Astrocyte of the cerebellum (primary cell): ENCODE data around the gene PUM1.
A peak's percentile ranks its signal among the peaks of the same experiment; 100 is the strongest.

Experiments
- DNase-seq: peaks from one replicate; pipeline ENCODE4 v3.0.0-alpha.2; 2011; ENCODE audit warnings: low read depth
- H3K4me3 ChIP-seq: 2 replicates; pipeline ENCODE4 v1.5.1; 2011; ENCODE audit warnings: mild to moderate bottlenecking, low read depth, low read length, moderate library complexity
- in situ Hi-C: cut with HindIII; loops from 2 replicates; pipeline ENCODE4 v1.10.0; 2017; ENCODE audit warnings: low sequenced_read_pairs
- TF ChIP-seq, protein P1 (sequence below): IDR thresholded peaks from 2 replicates; pipeline ENCODE4 v1.5.1; 2012; ENCODE audit warnings: low read length, low read depth, moderate library complexity, mild to moderate bottlenecking; ENCODE audit errors: missing control alignments

Gene PUM1

DNA sequence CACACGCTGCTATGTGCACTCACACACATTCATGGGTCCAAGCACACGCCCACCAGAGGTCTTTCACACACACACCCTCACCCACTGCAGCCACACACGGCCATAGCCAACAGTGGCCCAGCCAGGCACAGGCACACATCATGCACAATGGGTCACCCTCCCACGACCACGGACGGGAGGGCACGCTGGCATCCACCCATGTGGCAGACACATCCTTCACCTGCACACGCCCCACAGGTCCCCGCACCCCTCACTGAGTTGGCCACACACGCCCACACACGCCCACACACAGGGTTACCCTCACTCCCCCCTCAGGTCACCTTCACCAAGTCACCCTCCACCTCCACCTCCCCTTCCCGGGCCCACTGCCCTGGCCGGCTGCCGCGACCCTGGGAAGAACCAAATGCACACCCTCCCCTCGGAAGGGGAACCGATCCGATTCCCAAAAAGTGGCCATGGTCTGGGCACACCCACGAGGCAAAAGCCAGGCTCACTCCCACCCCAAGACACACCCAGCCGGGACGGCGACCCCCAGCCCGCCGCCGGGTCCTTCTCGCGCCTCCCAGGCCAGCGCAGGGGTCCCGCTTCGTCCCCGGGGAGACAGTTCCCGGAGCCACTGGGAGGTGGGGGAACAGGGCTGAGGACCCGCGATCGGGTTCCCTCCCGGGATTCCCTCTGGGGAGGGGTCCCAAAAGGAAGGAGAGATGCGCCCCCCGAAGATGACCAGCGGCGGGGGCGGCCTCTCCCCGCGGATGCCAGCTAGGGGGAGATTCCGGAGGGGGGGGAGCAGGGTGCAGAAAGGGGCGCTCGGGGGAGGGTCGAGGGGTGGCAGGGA, 157.8 kb downstream of the PUM1 start:
- TF ChIP-seq, protein P1, sequence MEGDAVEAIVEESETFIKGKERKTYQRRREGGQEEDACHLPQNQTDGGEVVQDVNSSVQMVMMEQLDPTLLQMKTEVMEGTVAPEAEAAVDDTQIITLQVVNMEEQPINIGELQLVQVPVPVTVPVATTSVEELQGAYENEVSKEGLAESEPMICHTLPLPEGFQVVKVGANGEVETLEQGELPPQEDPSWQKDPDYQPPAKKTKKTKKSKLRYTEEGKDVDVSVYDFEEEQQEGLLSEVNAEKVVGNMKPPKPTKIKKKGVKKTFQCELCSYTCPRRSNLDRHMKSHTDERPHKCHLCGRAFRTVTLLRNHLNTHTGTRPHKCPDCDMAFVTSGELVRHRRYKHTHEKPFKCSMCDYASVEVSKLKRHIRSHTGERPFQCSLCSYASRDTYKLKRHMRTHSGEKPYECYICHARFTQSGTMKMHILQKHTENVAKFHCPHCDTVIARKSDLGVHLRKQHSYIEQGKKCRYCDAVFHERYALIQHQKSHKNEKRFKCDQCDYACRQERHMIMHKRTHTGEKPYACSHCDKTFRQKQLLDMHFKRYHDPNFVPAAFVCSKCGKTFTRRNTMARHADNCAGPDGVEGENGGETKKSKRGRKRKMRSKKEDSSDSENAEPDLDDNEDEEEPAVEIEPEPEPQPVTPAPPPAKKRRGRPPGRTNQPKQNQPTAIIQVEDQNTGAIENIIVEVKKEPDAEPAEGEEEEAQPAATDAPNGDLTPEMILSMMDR: no peak
- DNase-seq: no peak
- in situ Hi-C loops: loop anchor here (25.0 kb wide), 2 partner anchors 105 to 1195 kb away; no protein-coding TSS in a partner anchor
- H3K4me3 ChIP-seq: peak overlapping the region; percentile 68

DNA sequence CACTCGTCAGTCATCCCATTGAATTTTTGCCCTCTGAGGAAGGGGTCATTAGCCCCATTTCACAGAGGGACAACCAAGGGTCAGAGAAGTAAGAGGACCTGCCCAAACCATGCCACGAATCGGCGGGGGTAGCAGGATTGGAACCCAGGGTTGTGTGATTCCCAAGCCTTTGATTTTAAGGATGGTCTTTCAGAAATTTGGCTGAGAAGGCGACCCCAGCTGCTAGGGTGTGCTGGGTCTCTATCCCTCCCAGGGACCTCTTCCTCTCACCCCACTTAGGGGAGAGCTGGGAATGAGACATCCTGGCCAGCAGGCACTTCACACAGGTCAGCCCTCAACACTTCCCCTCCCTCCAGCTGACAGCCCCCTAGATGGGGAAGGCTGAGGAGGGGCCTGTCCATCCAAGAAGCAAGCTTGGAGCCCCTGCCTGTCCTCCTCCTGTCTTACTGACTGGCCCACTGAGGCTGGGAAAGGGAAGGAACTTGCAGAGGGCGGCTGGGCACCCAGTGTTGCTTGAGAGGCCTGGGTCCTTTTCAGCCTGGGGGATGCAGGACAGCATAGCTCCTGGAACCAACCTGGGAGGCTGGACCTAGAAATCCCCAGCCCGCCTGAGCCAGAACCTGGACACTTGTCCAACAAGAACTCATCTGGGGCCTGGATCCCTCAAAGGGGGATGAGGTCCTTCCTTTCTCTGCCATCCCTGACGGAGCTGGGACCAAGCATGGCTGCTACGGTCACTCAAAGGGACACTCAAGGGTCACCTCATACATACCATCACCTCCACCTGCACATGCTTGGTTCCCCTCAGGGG, 158.7 kb downstream of the PUM1 start:
- H3K4me3 ChIP-seq: peak overlapping the region; percentile 68
- no peak for DNase-seq
- TF ChIP-seq, protein P1: no peak
- in situ Hi-C loops: loop anchor here (25.0 kb wide), 2 partner anchors 105 to 1195 kb away; no protein-coding TSS in a partner anchor

DNA sequence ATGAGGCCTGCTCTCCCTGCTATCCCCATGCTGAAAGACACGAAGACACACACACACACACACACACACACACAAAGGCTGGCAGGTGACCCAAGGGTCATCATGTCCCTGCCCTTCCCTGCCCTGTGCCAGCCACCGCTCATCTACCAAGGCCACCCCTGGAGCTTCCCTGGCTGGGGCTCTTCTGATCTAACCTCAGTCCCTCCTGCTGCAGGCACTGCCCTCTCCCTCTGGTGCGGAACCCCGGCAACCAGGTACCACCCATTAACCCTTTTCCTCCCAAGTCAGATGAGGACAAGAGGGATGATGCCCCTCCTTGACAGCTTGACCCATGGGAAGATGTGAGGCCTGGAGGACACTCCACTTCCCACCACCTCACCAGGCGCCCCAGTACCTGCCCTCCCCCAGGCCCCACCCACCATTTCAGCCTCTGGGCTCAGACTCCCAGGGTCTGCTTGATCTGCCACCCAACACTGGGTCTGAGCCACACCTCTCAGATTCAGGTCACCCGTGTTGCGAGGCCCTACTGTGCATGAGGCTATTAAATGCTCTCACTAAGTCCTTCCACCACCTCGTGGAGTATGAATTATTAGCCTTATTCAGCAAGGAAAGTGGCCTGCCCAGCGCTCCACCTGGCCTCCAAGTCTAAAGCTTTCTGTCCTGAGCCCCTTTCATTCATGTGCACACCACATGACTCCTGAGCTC, 159.4 kb downstream of the PUM1 start:
- in situ Hi-C loops: loop anchor here (25.0 kb wide), 2 partner anchors 106 to 1194 kb away; no protein-coding TSS in a partner anchor
- DNase-seq: no peak
- TF ChIP-seq, protein P1: no peak
- H3K4me3 ChIP-seq: no peak overlapping the region

DNA sequence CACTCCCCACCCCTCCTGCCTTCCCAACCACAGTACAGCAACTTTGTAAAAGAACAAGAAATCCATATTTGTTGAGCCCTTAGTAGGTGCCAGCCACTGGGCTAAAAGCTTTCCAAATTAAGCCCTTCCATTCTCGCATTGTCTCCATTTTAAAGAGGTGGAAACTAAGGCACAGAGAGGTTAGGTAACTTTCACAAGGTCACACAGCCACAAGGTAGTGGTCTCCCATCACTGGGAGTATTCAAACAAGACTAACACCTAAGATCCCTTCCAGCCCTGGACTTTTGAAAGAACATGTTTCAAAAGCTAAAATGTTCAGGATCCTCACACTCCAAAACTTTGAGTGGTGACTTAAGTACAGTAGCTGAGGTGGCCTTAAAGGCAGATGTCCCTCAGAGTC, 160.1 kb downstream of the PUM1 start:
- DNase-seq: no peak
- TF ChIP-seq, protein P1: no peak
- no peak overlapping the region for H3K4me3 ChIP-seq
- in situ Hi-C loops: loop anchor here (25.0 kb wide), 2 partner anchors 107 to 1193 kb away; no protein-coding TSS in a partner anchor

DNA sequence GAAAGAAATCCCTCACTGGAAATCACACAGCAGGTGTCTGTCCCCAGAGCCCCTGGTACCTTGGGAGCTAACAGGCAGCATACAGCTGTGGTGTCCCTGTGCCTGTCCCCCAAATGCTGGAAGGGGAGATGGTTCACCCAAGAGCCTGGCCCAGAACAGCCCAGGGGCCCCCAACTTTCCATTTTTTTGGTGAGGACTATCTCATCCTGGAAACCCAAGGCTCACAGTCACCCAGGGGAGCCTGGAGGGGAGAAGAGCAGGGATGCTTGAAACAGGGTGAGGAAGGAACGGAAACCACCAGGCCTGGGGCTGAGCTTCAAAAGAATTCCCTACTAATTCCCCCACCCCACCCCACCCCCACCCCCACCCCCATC, 160.6 kb downstream of the PUM1 start:
- in situ Hi-C loops: loop anchor here (25.0 kb wide), 2 partner anchors 107 to 1193 kb away; no protein-coding TSS in a partner anchor
- no peak for DNase-seq

More for the DNA sequence above, 160.6 kb downstream of the PUM1 start:
- TF ChIP-seq, protein P1: no peak
- no peak overlapping the region for H3K4me3 ChIP-seq
